Bladder microvascular endothelial cell (primary cell): ENCODE data around the gene OR51L1. TPM values are rescaled to one million over a fixed set of nuclear protein-coding genes. Genes with fewer than 3 reads are reported as not detected.

Experiments
- total RNA-seq: library from RNA; depleted of rRNA; stranded (reverse); fragments of >200 nt; gene quantifications from 2 replicates; pipeline ENCODE4 v1.2.3, GENCODE V29; 2014

OR51L1 gene, protein sequence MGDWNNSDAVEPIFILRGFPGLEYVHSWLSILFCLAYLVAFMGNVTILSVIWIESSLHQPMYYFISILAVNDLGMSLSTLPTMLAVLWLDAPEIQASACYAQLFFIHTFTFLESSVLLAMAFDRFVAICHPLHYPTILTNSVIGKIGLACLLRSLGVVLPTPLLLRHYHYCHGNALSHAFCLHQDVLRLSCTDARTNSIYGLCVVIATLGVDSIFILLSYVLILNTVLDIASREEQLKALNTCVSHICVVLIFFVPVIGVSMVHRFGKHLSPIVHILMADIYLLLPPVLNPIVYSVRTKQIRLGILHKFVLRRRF
- total RNA-seq = not detected in 2 replicates

GRCh38 chr11:4994551-4994950, at the start of gene OR51L1:
OR51L1 (plus strand) TSS chr11:4994851; CDS start chr11:4998983, 4,132 bp downstream.

DNA sequence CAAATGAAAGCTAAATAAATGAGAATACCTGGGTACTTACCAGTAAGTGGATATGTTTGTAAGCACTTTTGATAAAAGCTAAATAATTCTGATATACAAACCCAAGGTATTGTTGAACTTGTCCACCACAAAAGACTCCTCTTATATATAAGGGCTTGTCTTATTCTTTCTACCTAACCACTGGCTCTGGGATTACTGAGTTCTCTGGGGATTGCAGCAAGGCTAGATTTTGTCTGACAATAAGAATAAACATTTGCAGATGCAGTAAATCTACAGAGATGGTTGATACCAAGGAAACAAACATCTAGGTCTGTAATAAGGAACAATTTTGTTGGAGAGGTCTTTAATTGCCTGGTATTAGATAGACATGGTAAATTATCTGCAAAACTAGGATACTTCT, 47.1 kb upstream of the OR51L1 start, which contains the start of gene OR51A4:
Gene OR51A4, minus strand, starts transcription at position 101 of the 400 bp plus-strand sequence. CDS start 505 bp downstream, outside the sequence.

DNA sequence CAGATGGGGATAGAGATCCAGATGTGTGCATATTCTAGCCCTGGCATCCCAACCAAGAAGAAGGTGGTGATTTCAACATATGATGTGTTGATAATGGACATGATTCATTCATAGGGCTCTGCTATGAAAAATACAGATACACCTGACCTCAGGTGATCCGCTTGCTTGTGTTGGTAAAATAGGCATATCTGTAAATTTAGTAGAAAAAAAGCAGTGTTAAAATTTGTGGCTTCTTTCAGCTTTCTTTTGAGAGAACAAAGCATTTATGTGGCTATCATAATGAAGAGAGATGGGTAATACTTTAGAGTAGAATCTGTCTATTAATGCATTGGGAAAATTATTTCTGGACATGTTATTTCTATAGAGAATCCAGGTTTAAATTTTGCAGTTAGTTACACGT, 39.0 kb upstream of the OR51L1 start, which contains the start of gene OR51A2:
Gene OR51A2, minus strand, starts transcription at position 101 of the 400 bp plus-strand sequence. Its CDS starts 0 bp downstream, at position 101.

DNA sequence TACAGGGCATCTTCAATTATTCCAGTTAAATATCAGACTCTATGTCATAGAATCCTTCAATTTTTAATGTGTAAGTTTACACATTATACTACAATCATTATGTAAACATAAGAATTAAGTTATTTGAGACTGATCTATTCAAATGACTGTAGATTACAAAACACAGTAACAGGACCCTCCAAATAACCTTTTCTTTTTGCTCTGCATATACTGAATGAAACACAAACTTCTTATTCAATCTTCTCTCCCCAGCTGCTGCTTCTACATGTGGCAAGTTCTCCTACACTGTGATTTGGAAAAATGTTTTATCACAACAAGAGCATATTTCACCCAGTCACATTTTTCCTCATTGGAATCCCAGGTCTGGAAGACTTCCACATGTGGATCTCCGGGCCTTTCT, 51.6 kb downstream of the OR51L1 start, which contains the start of gene OR52J3:
Gene OR52J3, plus strand, starts transcription at position 301 of the 400 bp plus-strand sequence. Its CDS starts 0 bp downstream, at position 301.

Other genes with a start within 250 kb of the OR51L1 start
- not detected in 2 replicates for gene OR51F1, start 224.9 kb upstream of the OR51L1 start, total RNA-seq
- gene OR52R1, start 190.5 kb upstream of the OR51L1 start, total RNA-seq = not detected in 2 replicates
- gene OR51F2, start 173.5 kb upstream of the OR51L1 start, total RNA-seq = not detected in 2 replicates
- gene OR51S1, start 145.6 kb upstream of the OR51L1 start, total RNA-seq = not detected in 2 replicates
- gene OR51T1, start 113.0 kb upstream of the OR51L1 start, total RNA-seq = not detected in 2 replicates
- not detected in 2 replicates for gene OR51A7, start 91.1 kb upstream of the OR51L1 start, total RNA-seq
- gene OR51G2, start 75.5 kb upstream of the OR51L1 start, total RNA-seq = not detected in 2 replicates
- gene OR51G1, start 70.5 kb upstream of the OR51L1 start, total RNA-seq = not detected in 2 replicates
- gene OR51A4, start 47.2 kb upstream of the OR51L1 start, total RNA-seq = not detected in 2 replicates
- gene OR51A2, start 39.1 kb upstream of the OR51L1 start, total RNA-seq = not detected in 2 replicates
- gene OR52J3, start 51.7 kb downstream of the OR51L1 start, total RNA-seq = not detected in 2 replicates
- gene OR52E2, start 64.8 kb downstream of the OR51L1 start, total RNA-seq = not detected in 2 replicates
- not detected in 2 replicates for gene OR52E1, start 74.7 kb downstream of the OR51L1 start, total RNA-seq
- not detected in 2 replicates for gene OR52A5, start 143.5 kb downstream of the OR51L1 start, total RNA-seq
- not detected in 2 replicates for gene OR52A1, start 159.9 kb downstream of the OR51L1 start, total RNA-seq
- not detected in 2 replicates for gene OR51V1, start 205.8 kb downstream of the OR51L1 start, total RNA-seq
- gene HBB, start 232.2 kb downstream of the OR51L1 start, total RNA-seq = not detected in 2 replicates
- gene HBD, start 239.6 kb downstream of the OR51L1 start, total RNA-seq = not detected in 2 replicates